ENCODE data around the gene PFDN1.

GRCh38 chr5:140282266-140282665 lies 20.6 kb downstream of the PFDN1 start:
- TF ChIP-seq, protein P1, sequence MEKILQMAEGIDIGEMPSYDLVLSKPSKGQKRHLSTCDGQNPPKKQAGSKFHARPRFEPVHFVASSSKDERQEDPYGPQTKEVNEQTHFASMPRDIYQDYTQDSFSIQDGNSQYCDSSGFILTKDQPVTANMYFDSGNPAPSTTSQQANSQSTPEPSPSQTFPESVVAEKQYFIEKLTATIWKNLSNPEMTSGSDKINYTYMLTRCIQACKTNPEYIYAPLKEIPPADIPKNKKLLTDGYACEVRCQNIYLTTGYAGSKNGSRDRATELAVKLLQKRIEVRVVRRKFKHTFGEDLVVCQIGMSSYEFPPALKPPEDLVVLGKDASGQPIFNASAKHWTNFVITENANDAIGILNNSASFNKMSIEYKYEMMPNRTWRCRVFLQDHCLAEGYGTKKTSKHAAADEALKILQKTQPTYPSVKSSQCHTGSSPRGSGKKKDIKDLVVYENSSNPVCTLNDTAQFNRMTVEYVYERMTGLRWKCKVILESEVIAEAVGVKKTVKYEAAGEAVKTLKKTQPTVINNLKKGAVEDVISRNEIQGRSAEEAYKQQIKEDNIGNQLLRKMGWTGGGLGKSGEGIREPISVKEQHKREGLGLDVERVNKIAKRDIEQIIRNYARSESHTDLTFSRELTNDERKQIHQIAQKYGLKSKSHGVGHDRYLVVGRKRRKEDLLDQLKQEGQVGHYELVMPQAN (IDR thresholded peaks at IDR 0.05; ENCODE audit: borderline replicate concordance) = no peak
- TF ChIP-seq TFAP4 (CRISPR knock-in tag; IDR thresholded peaks at IDR 0.05; ENCODE audit: borderline replicate concordance) = no peak
- TF ChIP-seq ZNF121 (CRISPR knock-in tag; conservative IDR thresholded peaks at IDR 0.05) = no peak
- no peak for TF ChIP-seq RAD21 (CRISPR knock-in tag; conservative IDR thresholded peaks at IDR 0.05 in 1 of 2, IDR thresholded peaks at IDR 0.05 in 1 of 2)
- no peak for TF ChIP-seq POLR3A (IDR thresholded peaks at IDR 0.05; ENCODE audit: borderline replicate concordance, extremely low read depth, insufficient read depth, insufficient read length)
- no peak for TF ChIP-seq FOXP1 (CRISPR knock-in tag; IDR thresholded peaks at IDR 0.05)
- TF ChIP-seq FOXA1 (IDR thresholded peaks at IDR 0.05; ENCODE audit: borderline replicate concordance) = no peak
- no peak for TF ChIP-seq ZC3H4 (CRISPR knock-in tag; IDR thresholded peaks at IDR 0.05; ENCODE audit: borderline replicate concordance)
- TF ChIP-seq, protein P2, sequence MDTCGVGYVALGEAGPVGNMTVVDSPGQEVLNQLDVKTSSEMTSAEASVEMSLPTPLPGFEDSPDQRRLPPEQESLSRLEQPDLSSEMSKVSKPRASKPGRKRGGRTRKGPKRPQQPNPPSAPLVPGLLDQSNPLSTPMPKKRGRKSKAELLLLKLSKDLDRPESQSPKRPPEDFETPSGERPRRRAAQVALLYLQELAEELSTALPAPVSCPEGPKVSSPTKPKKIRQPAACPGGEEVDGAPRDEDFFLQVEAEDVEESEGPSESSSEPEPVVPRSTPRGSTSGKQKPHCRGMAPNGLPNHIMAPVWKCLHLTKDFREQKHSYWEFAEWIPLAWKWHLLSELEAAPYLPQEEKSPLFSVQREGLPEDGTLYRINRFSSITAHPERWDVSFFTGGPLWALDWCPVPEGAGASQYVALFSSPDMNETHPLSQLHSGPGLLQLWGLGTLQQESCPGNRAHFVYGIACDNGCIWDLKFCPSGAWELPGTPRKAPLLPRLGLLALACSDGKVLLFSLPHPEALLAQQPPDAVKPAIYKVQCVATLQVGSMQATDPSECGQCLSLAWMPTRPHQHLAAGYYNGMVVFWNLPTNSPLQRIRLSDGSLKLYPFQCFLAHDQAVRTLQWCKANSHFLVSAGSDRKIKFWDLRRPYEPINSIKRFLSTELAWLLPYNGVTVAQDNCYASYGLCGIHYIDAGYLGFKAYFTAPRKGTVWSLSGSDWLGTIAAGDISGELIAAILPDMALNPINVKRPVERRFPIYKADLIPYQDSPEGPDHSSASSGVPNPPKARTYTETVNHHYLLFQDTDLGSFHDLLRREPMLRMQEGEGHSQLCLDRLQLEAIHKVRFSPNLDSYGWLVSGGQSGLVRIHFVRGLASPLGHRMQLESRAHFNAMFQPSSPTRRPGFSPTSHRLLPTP (IDR thresholded peaks at IDR 0.05; ENCODE audit: borderline replicate concordance, extremely low read depth, insufficient read length) = no peak
- TF ChIP-seq TSHZ1 (CRISPR knock-in tag; IDR thresholded peaks at IDR 0.05) = no peak
- no peak for TF ChIP-seq REST (IDR thresholded peaks at IDR 0.05; ENCODE audit: borderline replicate concordance)
- TF ChIP-seq REST (CRISPR knock-in tag; IDR thresholded peaks at IDR 0.05; ENCODE audit: low read depth) = no peak
- TF ChIP-seq, protein P3, sequence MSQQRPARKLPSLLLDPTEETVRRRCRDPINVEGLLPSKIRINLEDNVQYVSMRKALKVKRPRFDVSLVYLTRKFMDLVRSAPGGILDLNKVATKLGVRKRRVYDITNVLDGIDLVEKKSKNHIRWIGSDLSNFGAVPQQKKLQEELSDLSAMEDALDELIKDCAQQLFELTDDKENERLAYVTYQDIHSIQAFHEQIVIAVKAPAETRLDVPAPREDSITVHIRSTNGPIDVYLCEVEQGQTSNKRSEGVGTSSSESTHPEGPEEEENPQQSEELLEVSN (IDR thresholded peaks at IDR 0.05; ENCODE audit: borderline replicate concordance in 1 of 2, extremely low read depth in 1 of 2, insufficient read depth in 1 of 2, insufficient read length in 1 of 2, low read depth in 1 of 2, low read length in 1 of 2, poor library complexity in 1 of 2, severe bottlenecking in 1 of 2) = no peak
- TF ChIP-seq CREM (IDR thresholded peaks at IDR 0.05; ENCODE audit: low read depth) = no peak
- TF ChIP-seq ETV5 (CRISPR knock-in tag; IDR thresholded peaks at IDR 0.05; ENCODE audit: low read depth) = no peak

Data from K562 (cell line).